Activated T-helper 17 cell treated with anti-CD3 and anti-CD28 coated beads, Interleukin-2, amount 50 U/mL, for 72 hours (primary cell): ENCODE measurements around the gene SPNS2. TPM values are rescaled to one million over a fixed set of nuclear protein-coding genes. Genes with fewer than 3 reads are reported as not detected.

Experiments used
- ATAC-seq: fragments of 150-1000 bp; cut with Tn5 transposase; replicated peaks from 2 replicates; pipeline ENCODE4 v1.10.0; 2021; ENCODE audit warnings: mild to moderate bottlenecking, moderate library complexity
- H3K27ac Mint-ChIP-seq: one replicate; pipeline ENCODE4 v1.8.0; 2022; ENCODE audit warnings: mixed read lengths
- H3K27me3 Mint-ChIP-seq: one replicate; pipeline ENCODE4 v1.8.0; 2022; ENCODE audit warnings: mixed read lengths
- H3K36me3 Mint-ChIP-seq: one replicate; pipeline ENCODE4 v1.8.0; 2022; ENCODE audit warnings: low read depth, mild to moderate bottlenecking, mixed read lengths
- H3K4me1 Mint-ChIP-seq: one replicate; pipeline ENCODE4 v1.8.0; 2022; ENCODE audit warnings: mixed read lengths
- H3K4me3 Mint-ChIP-seq: one replicate; pipeline ENCODE4 v1.8.0; 2022; ENCODE audit warnings: mild to moderate bottlenecking, mixed read lengths
- H3K9me3 Mint-ChIP-seq: one replicate; pipeline ENCODE4 v1.8.0; 2022; ENCODE audit warnings: mixed read lengths
- total RNA-seq, 2 donors: library from RNA; stranded (reverse); gene quantifications; one replicate each; pipeline ENCODE4 v1.2.3, GENCODE V29; 2022

Gene SPNS2
- under 1 TPM in 1 of 2 donors, not detected in 1; 0.45 TPM for total RNA-seq

GRCh38 chr17:4498461-4499397 is at the start of gene SPNS2:
TSS of gene SPNS2 (plus strand) at chr17:4498881. CDS start at chr17:4499048, 167 bp downstream.
- no peaks in the 10 kb centered on the region for H3K36me3 Mint-ChIP-seq
- no peaks in the 10 kb centered on the region for H3K9me3 Mint-ChIP-seq
- ATAC-seq = peak; percentile 90
- H3K27me3 Mint-ChIP-seq = peaks cover 28% of the 10 kb centered on the region
- no peak within 1 kb of the TSS for H3K27ac Mint-ChIP-seq
- H3K4me1 Mint-ChIP-seq = peaks cover 13% of the 10 kb centered on the region
- peak within 1 kb of the TSS; percentile 67 for H3K4me3 Mint-ChIP-seq

GRCh38 chr17:4449736-4450135 is 48.9 kb upstream of the SPNS2 start:
- ATAC-seq = no peak
- Mint-ChIP-seq H3K9me3 (no peaks in the 10 kb centered on the region), H3K36me3 (no peaks in the 10 kb centered on the region), H3K27ac (no peak overlapping the region), H3K4me3 (no peak overlapping the region), H3K27me3 (no peaks in the 10 kb centered on the region), H3K4me1 (no peaks in the 10 kb centered on the region)

- Mint-ChIP-seq H3K27me3 (no peaks in the 10 kb centered on the region), H3K4me3 (no peak overlapping the region), H3K27ac (no peak overlapping the region), H3K4me1 (no peaks in the 10 kb centered on the region), H3K36me3 (no peaks in the 10 kb centered on the region), H3K9me3 (no peaks in the 10 kb centered on the region)
- no peak for ATAC-seq
These were observed 47.9 kb upstream of the SPNS2 start for GRCh38 chr17:4450710-4451316.

- no peaks in the 10 kb centered on the region for H3K4me1 Mint-ChIP-seq
- no peak for ATAC-seq
- no peaks in the 10 kb centered on the region for H3K9me3 Mint-ChIP-seq
- H3K27ac Mint-ChIP-seq = no peak overlapping the region
- H3K4me3 Mint-ChIP-seq = no peak overlapping the region
- H3K27me3 Mint-ChIP-seq = no peaks in the 10 kb centered on the region
- no peaks in the 10 kb centered on the region for H3K36me3 Mint-ChIP-seq
These were observed 44.7 kb upstream of the SPNS2 start for GRCh38 chr17:4453812-4454591.

- no peak overlapping the region for H3K27ac Mint-ChIP-seq
These were observed 38.0 kb upstream of the SPNS2 start for GRCh38 chr17:4460661-4461060.

GRCh38 chr17:4463818-4464476 is 34.7 kb upstream of the SPNS2 start:
- Mint-ChIP-seq H3K4me3 (no peak overlapping the region), H3K9me3 (peaks cover 5% of the 10 kb centered on the region), H3K27me3 (peaks cover 3% of the 10 kb centered on the region), H3K27ac (no peak overlapping the region), H3K36me3 (no peaks in the 10 kb centered on the region), H3K4me1 (no peaks in the 10 kb centered on the region)
- ATAC-seq = no peak

More at GRCh38 chr17:4460661-4461060, 38.0 kb upstream of the SPNS2 start:
- Mint-ChIP-seq H3K36me3 (no peaks in the 10 kb centered on the region), H3K9me3 (peaks cover 5% of the 10 kb centered on the region), H3K4me1 (no peaks in the 10 kb centered on the region), H3K27me3 (peaks cover 3% of the 10 kb centered on the region), H3K4me3 (no peak overlapping the region)
- no peak for ATAC-seq

- no peaks in the 10 kb centered on the region for H3K4me1 Mint-ChIP-seq
- H3K9me3 Mint-ChIP-seq = no peaks in the 10 kb centered on the region
- ATAC-seq = no peak
- peaks cover under 1% of the 10 kb centered on the region for H3K27me3 Mint-ChIP-seq
- H3K36me3 Mint-ChIP-seq = no peaks in the 10 kb centered on the region
- no peak overlapping the region for H3K4me3 Mint-ChIP-seq
- no peak overlapping the region for H3K27ac Mint-ChIP-seq
These were observed 32.9 kb upstream of the SPNS2 start for GRCh38 chr17:4465786-4466185.

- H3K9me3 Mint-ChIP-seq = no peaks in the 10 kb centered on the region
- H3K4me3 Mint-ChIP-seq = no peak overlapping the region
- H3K27me3 Mint-ChIP-seq = no peaks in the 10 kb centered on the region
- H3K27ac Mint-ChIP-seq = no peak overlapping the region
- H3K36me3 Mint-ChIP-seq = no peaks in the 10 kb centered on the region
- H3K4me1 Mint-ChIP-seq = no peaks in the 10 kb centered on the region
- no peak for ATAC-seq
These were observed 31.4 kb upstream of the SPNS2 start for GRCh38 chr17:4467287-4467686.

GRCh38 chr17:4469552-4469951 is 29.1 kb upstream of the SPNS2 start:
- no peak for ATAC-seq
- H3K4me3 Mint-ChIP-seq = no peak overlapping the region
- no peaks in the 10 kb centered on the region for H3K27me3 Mint-ChIP-seq
- no peaks in the 10 kb centered on the region for H3K9me3 Mint-ChIP-seq
- H3K4me1 Mint-ChIP-seq = no peaks in the 10 kb centered on the region
- no peak overlapping the region for H3K27ac Mint-ChIP-seq
- no peaks in the 10 kb centered on the region for H3K36me3 Mint-ChIP-seq

GRCh38 chr17:4472286-4472685 is 26.4 kb upstream of the SPNS2 start:
- Mint-ChIP-seq H3K27me3 (no peaks in the 10 kb centered on the region), H3K4me3 (no peak overlapping the region), H3K9me3 (no peaks in the 10 kb centered on the region), H3K27ac (no peak overlapping the region), H3K4me1 (peaks cover 8% of the 10 kb centered on the region), H3K36me3 (no peaks in the 10 kb centered on the region)
- ATAC-seq = no peak

GRCh38 chr17:4474093-4474492 is 24.6 kb upstream of the SPNS2 start:
- Mint-ChIP-seq H3K4me1 (peaks cover 9% of the 10 kb centered on the region), H3K27ac (no peak overlapping the region), H3K36me3 (no peaks in the 10 kb centered on the region), H3K4me3 (no peak overlapping the region), H3K9me3 (no peaks in the 10 kb centered on the region), H3K27me3 (no peaks in the 10 kb centered on the region)
- ATAC-seq = no peak

GRCh38 chr17:4475001-4475400 is 23.7 kb upstream of the SPNS2 start:
- no peak overlapping the region for H3K4me3 Mint-ChIP-seq
- H3K27me3 Mint-ChIP-seq = no peaks in the 10 kb centered on the region
- H3K27ac Mint-ChIP-seq = no peak overlapping the region
- peaks cover 9% of the 10 kb centered on the region for H3K4me1 Mint-ChIP-seq
- no peaks in the 10 kb centered on the region for H3K9me3 Mint-ChIP-seq
- ATAC-seq = no peak
- no peaks in the 10 kb centered on the region for H3K36me3 Mint-ChIP-seq

GRCh38 chr17:4475463-4475862 is 23.2 kb upstream of the SPNS2 start:
- Mint-ChIP-seq H3K36me3 (no peaks in the 10 kb centered on the region), H3K4me3 (no peak overlapping the region), H3K27ac (no peak overlapping the region), H3K9me3 (no peaks in the 10 kb centered on the region), H3K4me1 (peaks cover 9% of the 10 kb centered on the region), H3K27me3 (no peaks in the 10 kb centered on the region)
- ATAC-seq = no peak

GRCh38 chr17:4476017-4476416 is 22.7 kb upstream of the SPNS2 start:
- Mint-ChIP-seq H3K27ac (no peak overlapping the region), H3K36me3 (no peaks in the 10 kb centered on the region), H3K4me1 (peaks cover 13% of the 10 kb centered on the region), H3K27me3 (no peaks in the 10 kb centered on the region), H3K9me3 (no peaks in the 10 kb centered on the region), H3K4me3 (no peak overlapping the region)
- no peak for ATAC-seq
